ENCODE results near the gene MXD4. TPM values are rescaled to one million over a fixed set of nuclear protein-coding genes. Genes with fewer than 3 reads are reported as not detected.

Gene MXD4
- polyA plus RNA-seq, 1 donor (not counting 4 experiments of a cell fraction or from before 2014, with no cell fraction given): 26.0 TPM

DNA sequence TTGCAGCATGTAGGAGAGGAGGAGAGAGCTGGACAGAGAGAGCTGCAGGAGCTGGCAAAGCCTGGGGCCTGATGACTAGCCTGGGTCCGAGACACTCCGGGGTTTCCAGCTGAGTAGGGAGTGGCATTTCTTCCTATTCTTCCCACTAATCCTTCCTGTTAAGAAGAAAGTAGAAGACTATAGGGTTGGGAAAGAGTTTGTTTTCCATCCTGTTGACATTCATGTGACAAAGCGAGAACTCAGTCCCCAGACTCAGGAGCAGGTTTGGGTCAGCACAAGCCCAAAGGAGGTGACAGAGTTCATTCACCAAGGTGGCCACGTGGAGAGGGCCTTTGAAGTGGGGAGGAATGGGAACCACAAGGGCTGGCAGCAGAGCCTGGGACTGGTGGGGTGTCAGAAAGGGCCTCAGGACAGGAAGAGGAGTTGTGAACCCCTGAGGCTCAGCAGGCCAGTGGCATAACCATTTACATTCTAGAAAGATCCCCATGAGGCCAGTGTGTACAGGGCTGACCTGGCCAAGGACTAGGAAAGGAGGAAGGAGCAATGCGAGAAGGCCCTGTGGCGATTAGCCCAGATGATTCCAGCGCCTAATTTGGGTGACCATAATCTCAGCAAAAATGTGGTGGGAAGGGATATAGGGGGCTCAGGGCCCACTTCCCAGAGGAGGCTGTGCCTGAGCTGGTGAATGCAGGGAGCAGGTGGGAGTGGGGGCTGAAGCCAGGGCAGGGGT is 16.7 kb downstream of the MXD4 start:
- dilution Hi-C loops (cut with MboI; ENCODE audit: extremely low pct_ligation_motif_present, low sequenced_read_pairs): no loop called here
- Histone ChIP-seq H3K9me3 (ENCODE audit: control insufficient read depth, low read depth, low read length) (no peaks in the 10 kb centered on the region), H3K79me2 (ENCODE audit: control insufficient read depth, insufficient read depth, low read length) (peaks cover 14% of the 10 kb centered on the region), H3K4me2 (ENCODE audit: control insufficient read depth, extremely low read depth, insufficient read depth, low read depth, low read length) (no peak overlapping the region), H3K27ac (ENCODE audit: control insufficient read depth, insufficient read depth, low read length) (no peak overlapping the region), H3K9ac (ENCODE audit: control insufficient read depth, extremely low read depth, insufficient read depth, low read length) (no peak overlapping the region), H3K9me1 (ENCODE audit: control insufficient read depth, extremely low read depth, insufficient read depth, low read length) (no peaks in the 10 kb centered on the region), H4K20me1 (ENCODE audit: control insufficient read depth, extremely low read depth, insufficient read depth, low read length) (no peaks in the 10 kb centered on the region), H2AFZ (ENCODE audit: control insufficient read depth, low read length) (no peak overlapping the region), H3K27me3 (ENCODE audit: control insufficient read depth, extremely low read depth, insufficient read depth, low read length) (no peaks in the 10 kb centered on the region), H3K4me3 (ENCODE audit: control insufficient read depth in 2 of 3, extremely low read depth in 1 of 3, insufficient read depth in 2 of 3, low read depth in 1 of 3, low read length in 3 of 3) (no peak overlapping the region), H3K36me3 (ENCODE audit: control insufficient read depth in 2 of 2, extremely low read depth in 1 of 2, insufficient read depth in 2 of 2, low read length in 2 of 2) (peaks cover 0 to 7% of the 10 kb centered on the region in 2 experiments), H3K4me1 (ENCODE audit: control insufficient read depth, extremely low read depth, insufficient read depth, low read length) (peaks cover 6% of the 10 kb centered on the region)
- TF ChIP-seq, protein P1, sequence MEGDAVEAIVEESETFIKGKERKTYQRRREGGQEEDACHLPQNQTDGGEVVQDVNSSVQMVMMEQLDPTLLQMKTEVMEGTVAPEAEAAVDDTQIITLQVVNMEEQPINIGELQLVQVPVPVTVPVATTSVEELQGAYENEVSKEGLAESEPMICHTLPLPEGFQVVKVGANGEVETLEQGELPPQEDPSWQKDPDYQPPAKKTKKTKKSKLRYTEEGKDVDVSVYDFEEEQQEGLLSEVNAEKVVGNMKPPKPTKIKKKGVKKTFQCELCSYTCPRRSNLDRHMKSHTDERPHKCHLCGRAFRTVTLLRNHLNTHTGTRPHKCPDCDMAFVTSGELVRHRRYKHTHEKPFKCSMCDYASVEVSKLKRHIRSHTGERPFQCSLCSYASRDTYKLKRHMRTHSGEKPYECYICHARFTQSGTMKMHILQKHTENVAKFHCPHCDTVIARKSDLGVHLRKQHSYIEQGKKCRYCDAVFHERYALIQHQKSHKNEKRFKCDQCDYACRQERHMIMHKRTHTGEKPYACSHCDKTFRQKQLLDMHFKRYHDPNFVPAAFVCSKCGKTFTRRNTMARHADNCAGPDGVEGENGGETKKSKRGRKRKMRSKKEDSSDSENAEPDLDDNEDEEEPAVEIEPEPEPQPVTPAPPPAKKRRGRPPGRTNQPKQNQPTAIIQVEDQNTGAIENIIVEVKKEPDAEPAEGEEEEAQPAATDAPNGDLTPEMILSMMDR (optimal IDR thresholded peaks at IDR 0.05 in 1 of 3, IDR thresholded peaks at IDR 0.05 in 1 of 3, conservative IDR thresholded peaks at IDR 0.05 in 1 of 3; ENCODE audit: extremely low read depth in 1 of 3, insufficient read depth in 2 of 3, low read length in 3 of 3): no peak
- TF ChIP-seq EZH2 (IDR thresholded peaks at IDR 0.05; ENCODE audit: low read length): no peak
- DNase-seq (ENCODE audit: low read depth, low spot score) (no peak), FAIRE-seq (no peak)

GRCh38 chr4:2243681-2244380 is 18.1 kb downstream of the MXD4 start:
- Histone ChIP-seq H3K4me1 (ENCODE audit: control insufficient read depth, extremely low read depth, insufficient read depth, low read length) (peaks cover 18% of the 10 kb centered on the region), H3K79me2 (ENCODE audit: control insufficient read depth, insufficient read depth, low read length) (peaks cover 26% of the 10 kb centered on the region), H3K36me3 (ENCODE audit: control insufficient read depth in 2 of 2, extremely low read depth in 1 of 2, insufficient read depth in 2 of 2, low read length in 2 of 2) (no peaks in the 10 kb centered on the region), H3K9ac (ENCODE audit: control insufficient read depth, extremely low read depth, insufficient read depth, low read length) (no peak overlapping the region), H3K9me3 (ENCODE audit: control insufficient read depth, low read depth, low read length) (no peaks in the 10 kb centered on the region), H3K4me3 (ENCODE audit: control insufficient read depth in 2 of 3, extremely low read depth in 1 of 3, insufficient read depth in 2 of 3, low read depth in 1 of 3, low read length in 3 of 3) (no peak overlapping the region), H4K20me1 (ENCODE audit: control insufficient read depth, extremely low read depth, insufficient read depth, low read length) (no peaks in the 10 kb centered on the region), H3K9me1 (ENCODE audit: control insufficient read depth, extremely low read depth, insufficient read depth, low read length) (no peaks in the 10 kb centered on the region), H3K27me3 (ENCODE audit: control insufficient read depth, extremely low read depth, insufficient read depth, low read length) (no peaks in the 10 kb centered on the region), H3K27ac (ENCODE audit: control insufficient read depth, insufficient read depth, low read length) (no peak overlapping the region), H2AFZ (ENCODE audit: control insufficient read depth, low read length) (no peak overlapping the region), H3K4me2 (ENCODE audit: control insufficient read depth, extremely low read depth, insufficient read depth, low read depth, low read length) (no peak overlapping the region)
- FAIRE-seq (no peak), DNase-seq (ENCODE audit: low read depth, low spot score) (no peak)
- dilution Hi-C loops (cut with MboI; ENCODE audit: extremely low pct_ligation_motif_present, low sequenced_read_pairs): no loop called here
- TF ChIP-seq EZH2 (IDR thresholded peaks at IDR 0.05; ENCODE audit: low read length): no peak
- TF ChIP-seq, protein P1 (optimal IDR thresholded peaks at IDR 0.05 in 1 of 3, IDR thresholded peaks at IDR 0.05 in 1 of 3, conservative IDR thresholded peaks at IDR 0.05 in 1 of 3; ENCODE audit: extremely low read depth in 1 of 3, insufficient read depth in 2 of 3, low read length in 3 of 3): no peak

Data from keratinocyte (primary cell).